ENCODE measurements around the gene TBC1D8. TPM values are rescaled to one million over a fixed set of nuclear protein-coding genes. Genes with fewer than 3 reads are reported as not detected.

The TBC1D8 gene
- total RNA-seq, 1 donor from 2014 or later, result 19.9 TPM

DNA sequence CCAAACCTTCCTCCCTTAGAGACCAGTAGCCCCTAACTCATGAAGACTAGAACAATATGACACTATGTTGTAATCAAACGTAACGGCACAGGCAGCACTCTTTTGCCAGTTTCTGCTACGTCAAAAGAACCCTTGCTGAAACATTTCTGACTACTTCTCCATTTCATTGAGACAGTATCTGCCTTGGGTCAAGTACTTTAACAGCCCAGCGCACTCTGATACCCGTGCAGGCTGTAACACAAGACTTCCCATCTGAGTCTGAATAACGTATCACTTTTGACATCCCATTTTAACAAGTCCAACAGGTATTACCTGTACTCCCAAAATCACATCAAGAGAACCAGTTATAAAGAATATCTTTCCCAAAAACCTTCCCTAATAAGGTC lies 38.4 kb downstream of the TBC1D8 start:
- ATAC-seq, result peak; percentile 44
- H3K4me1 ChIP-seq, result peaks cover 42% of the 10 kb centered on the region
- no peaks in the 10 kb centered on the region for H3K27me3 ChIP-seq
- no peaks in the 10 kb centered on the region for H3K36me3 ChIP-seq
- peak overlapping the region; percentile 58 for H3K27ac ChIP-seq
- intact Hi-C loops (cut with DNase I), result no loop called here
- no peak for DNase-seq
- H3K4me3 ChIP-seq, result no peak overlapping the region
- TF ChIP-seq, protein P1, sequence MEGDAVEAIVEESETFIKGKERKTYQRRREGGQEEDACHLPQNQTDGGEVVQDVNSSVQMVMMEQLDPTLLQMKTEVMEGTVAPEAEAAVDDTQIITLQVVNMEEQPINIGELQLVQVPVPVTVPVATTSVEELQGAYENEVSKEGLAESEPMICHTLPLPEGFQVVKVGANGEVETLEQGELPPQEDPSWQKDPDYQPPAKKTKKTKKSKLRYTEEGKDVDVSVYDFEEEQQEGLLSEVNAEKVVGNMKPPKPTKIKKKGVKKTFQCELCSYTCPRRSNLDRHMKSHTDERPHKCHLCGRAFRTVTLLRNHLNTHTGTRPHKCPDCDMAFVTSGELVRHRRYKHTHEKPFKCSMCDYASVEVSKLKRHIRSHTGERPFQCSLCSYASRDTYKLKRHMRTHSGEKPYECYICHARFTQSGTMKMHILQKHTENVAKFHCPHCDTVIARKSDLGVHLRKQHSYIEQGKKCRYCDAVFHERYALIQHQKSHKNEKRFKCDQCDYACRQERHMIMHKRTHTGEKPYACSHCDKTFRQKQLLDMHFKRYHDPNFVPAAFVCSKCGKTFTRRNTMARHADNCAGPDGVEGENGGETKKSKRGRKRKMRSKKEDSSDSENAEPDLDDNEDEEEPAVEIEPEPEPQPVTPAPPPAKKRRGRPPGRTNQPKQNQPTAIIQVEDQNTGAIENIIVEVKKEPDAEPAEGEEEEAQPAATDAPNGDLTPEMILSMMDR (IDR thresholded peaks at IDR 0.05), result no peak
- no peaks in the 10 kb centered on the region for H3K9me3 ChIP-seq

DNA sequence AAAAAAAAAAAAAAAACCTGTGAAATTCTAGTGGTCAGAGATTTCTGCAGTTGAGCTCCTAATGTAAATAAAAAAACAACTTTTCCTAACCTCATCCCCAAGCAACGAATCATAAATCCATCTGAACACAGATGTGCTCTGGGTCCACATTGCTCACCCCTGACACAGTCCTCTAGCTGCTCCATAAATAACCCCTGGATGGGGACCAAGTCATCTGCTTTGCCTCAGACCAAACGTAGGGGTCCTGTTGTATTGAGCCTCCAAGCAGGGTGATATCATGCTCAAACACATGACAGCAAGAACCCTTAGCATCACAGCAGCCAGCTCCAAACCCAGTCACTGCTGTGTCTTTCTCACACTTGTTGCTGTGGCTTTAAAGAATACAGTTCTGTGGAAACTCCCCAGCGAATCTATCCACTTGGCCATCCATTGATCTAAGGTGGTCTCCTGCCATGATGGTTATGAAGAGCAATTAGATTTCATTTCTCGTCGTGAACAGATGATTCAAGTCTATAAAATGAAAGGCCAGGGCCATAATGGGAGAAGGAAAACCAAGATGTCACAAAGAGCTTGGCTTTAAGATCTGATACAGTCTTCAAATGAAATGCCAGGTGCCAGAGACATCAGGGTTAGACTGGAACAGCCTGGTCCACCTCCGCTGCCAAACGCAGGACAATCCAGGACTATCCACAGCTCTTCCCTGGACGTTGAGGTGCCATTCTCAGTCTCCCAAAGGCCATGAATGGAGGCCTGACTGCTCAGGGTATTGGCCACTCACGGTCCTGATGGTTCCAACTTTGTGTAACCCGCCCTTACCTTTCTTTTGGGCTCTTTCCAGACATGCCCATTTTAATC lies 39.0 kb downstream of the TBC1D8 start:
- Histone ChIP-seq H3K9me3 (no peaks in the 10 kb centered on the region), H3K36me3 (no peaks in the 10 kb centered on the region), H3K27me3 (no peaks in the 10 kb centered on the region), H3K4me1 (peaks cover 42% of the 10 kb centered on the region), H3K27ac (no peak overlapping the region), H3K4me3 (no peak overlapping the region)
- ATAC-seq (no peak), DNase-seq (no peak)
- TF ChIP-seq, protein P1 (IDR thresholded peaks at IDR 0.05), result no peak
- intact Hi-C loops (cut with DNase I), result no loop called here

DNA sequence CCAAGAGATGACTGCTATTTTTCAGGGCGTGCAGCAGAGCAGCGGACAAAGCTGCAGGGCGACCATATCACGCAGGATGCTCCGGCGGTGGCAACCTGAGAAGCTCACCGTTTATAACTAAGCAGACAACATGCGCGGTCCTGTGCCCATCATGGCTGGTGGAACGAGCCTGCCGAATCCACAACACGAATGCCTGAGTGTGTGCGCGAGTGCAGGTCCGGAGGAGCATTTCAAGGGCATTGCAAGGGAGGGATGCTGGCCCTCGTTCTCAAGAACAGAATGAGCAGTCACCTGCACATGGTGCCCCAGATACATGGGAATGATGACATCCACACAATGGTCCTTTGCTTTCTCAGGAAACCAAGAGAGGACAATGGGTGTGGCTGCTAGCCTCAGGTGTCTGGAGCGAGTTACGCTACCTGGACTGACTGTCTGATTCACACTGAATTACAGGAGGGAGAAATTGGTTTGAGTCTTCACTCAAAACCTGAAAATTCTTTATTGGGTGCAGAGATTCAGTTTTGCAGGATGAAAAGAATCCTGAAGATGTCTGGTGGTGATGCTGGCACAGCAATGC lies 39.8 kb downstream of the TBC1D8 start:
- DNase-seq (no peak), ATAC-seq (no peak)
- H3K4me1 ChIP-seq, result peaks cover 35% of the 10 kb centered on the region

DNA sequence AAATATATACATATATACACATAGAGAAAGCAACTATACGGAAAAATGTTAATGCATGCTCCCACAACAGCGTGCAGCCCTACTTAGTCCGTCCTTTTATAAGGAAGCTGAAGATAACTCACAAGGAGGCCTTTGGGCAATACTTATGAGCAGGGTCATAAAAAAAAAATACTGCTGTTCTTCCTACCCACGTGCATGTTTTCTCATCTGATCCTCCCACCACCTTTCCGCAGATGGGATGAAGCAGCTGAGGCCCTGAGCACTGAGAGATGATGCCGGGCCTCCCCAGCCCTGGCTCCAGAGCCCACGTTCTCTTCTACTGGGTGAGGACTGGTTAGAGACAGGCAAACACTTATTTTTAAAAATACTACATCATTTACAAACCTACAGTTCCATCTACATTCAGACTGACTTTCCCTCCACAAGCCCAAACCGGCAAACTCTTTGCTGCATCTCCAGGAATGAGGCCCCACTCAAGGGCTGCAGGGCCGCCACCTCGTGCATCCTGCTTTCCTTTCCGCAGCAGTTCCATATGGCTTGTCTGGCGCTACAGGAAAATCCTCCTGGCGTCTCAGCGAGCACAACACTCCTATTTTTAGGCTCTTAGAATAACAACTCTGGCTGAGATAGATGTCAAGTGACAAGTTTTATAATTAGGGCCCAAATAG lies 41.6 kb downstream of the TBC1D8 start:
- Histone ChIP-seq H3K4me1 (peaks cover 30% of the 10 kb centered on the region), H3K27ac (no peak overlapping the region), H3K9me3 (no peaks in the 10 kb centered on the region), H3K4me3 (no peak overlapping the region), H3K27me3 (no peaks in the 10 kb centered on the region), H3K36me3 (no peaks in the 10 kb centered on the region)
- ATAC-seq, result no peak
- intact Hi-C loops (cut with DNase I), result no loop called here
- no peak for DNase-seq
- TF ChIP-seq, protein P1 (IDR thresholded peaks at IDR 0.05), result no peak

More for the DNA sequence above, 39.8 kb downstream of the TBC1D8 start:
- intact Hi-C loops (cut with DNase I), result no loop called here
- no peak overlapping the region for H3K4me3 ChIP-seq
- H3K27ac ChIP-seq, result no peak overlapping the region
- H3K9me3 ChIP-seq, result no peaks in the 10 kb centered on the region
- TF ChIP-seq, protein P1 (IDR thresholded peaks at IDR 0.05), result no peak
- H3K27me3 ChIP-seq, result no peaks in the 10 kb centered on the region
- H3K36me3 ChIP-seq, result no peaks in the 10 kb centered on the region

DNA sequence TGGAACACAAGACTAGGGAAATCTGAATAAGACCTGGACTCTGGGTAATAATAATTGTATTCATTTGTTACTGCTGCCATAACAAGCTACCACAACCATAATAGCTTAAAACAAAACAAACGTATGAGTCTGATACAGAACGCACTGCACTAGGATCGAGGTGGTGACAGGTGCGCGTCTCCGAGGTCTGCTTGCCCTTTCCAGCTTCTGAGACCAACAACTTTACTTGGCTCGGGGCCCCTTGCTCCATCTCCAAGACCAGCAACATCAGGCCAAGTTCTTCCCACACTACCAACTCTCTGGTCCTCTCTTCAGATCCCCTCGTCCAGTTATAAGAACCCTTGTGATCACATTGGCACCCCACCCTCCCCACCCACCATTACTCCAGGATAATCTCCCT lies 42.8 kb downstream of the TBC1D8 start:
- peaks cover 22% of the 10 kb centered on the region for H3K4me1 ChIP-seq
- H3K4me3 ChIP-seq, result no peak overlapping the region
- ATAC-seq (no peak), DNase-seq (no peak)
- intact Hi-C loops (cut with DNase I), result no loop called here
- H3K36me3 ChIP-seq, result no peaks in the 10 kb centered on the region
- no peaks in the 10 kb centered on the region for H3K27me3 ChIP-seq
- TF ChIP-seq, protein P1 (IDR thresholded peaks at IDR 0.05), result no peak
- H3K27ac ChIP-seq, result no peak overlapping the region
- H3K9me3 ChIP-seq, result no peaks in the 10 kb centered on the region
